Stimulated activated CD4-positive, alpha-beta T cell treated with anti-CD3 and anti-CD28 coated beads, TNF-alpha, amount 100 ng/mL, for 24 hours (primary cell): ENCODE results near the gene RSPH10B.
A peak's percentile ranks its signal among the peaks of the same experiment; 100 is the strongest.
"Not testable (repeated sequence)": the region's sequence is repeated elsewhere in the genome, so short reads cannot be mapped to it uniquely, and the experiment has no call there.

Experiments
- DNase-seq, 3 experiments: peaks; one replicate each; pipeline ENCODE4 v3.0.0-alpha.2; 2020; ENCODE audit warnings: low read depth in 3 of 3

RSPH10B gene

DNA sequence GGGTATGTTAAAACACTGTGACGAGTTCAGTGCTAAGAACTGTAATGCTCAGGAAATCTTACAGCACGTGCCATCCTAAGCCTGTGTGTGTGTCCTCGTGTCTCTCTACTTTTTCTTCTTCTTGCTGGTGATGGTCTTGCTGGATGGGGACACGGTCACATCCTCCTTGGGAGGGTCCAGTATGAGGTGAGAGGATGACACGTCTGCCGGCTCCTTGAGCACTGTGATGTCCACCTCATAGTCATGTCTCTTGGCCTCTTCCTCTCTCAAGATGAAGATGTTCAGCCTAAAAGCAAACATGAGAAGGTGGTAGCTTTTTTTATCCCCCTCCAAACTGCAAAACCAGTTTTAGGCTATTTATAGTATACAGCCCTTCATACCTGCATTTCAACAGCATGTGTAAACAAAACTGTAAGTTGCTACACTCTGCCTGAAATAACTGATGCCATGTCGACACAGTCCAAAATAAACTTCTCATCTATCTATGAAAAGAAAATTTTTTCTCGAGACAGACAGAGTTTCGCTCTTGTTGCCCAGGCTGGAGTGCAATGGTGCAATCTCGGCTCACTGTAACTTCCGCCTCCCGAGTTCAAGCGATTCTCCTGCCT lies 44.1 kb downstream of the RSPH10B start:
- not testable (repeated sequence) for DNase-seq

DNA sequence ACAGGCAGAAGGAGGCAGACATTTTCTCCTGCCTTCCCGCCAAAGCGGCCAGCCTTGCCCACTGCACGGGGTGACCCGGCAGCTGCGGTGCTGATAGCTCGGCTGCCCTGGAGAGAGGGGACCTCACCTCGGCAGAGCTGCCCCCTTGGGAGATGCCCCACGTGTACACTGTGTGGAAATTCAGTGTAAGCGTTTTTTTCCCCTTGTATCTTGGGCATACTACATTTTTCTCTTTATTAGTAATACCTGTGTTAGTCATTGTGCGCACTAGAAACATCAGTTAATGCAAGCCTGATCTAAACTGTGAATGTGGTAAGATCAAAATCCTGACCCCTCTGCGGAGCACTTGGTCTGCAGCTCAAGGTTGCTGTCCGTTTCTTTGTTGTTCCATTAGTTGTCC lies 45.9 kb downstream of the RSPH10B start:
- DNase-seq = not testable (repeated sequence)

DNA sequence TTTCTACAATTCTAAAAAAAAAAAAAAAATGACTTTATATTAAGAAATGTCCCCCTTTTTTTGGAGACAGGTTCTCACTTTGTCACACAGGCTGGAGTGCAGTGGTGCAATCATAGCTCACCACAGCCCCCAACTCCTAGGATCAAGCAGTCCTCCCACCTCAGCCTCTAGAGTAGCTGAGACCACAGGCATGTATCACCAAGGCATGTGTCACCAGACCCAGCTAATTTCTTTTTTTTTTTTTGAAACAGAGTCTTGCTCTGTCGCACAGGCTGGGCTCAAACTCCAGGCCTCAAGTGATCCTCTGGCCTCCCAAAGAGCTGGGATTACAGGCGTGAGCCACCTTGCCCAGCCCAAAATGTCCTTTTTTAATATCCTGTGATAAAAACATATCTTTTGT lies 46.3 kb downstream of the RSPH10B start:
- not testable (repeated sequence) for DNase-seq

- DNase-seq = not testable (repeated sequence)
Measured at GRCh38 chr7:5916529-5916928, 54.0 kb downstream of the RSPH10B start.

DNA sequence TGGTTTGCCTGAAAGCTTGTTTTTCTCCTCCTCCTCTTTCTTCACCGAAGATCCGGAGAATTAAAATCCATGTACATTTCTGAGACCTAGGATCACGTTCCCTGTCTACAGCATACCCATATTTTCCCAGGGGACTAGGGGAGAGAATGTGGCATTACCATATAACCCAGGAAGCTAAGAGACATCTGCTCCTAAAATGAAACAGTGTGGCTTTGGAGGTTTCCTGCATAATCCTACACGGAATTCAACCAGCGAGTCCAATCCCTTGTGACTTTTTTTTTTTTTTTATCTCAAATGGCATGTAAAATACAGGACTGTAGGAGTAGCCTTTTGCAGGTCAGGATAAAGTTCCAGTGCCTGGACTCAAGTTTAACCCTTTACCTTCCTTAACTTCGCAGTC lies 61.7 kb downstream of the RSPH10B start:
- DNase-seq = not testable (repeated sequence)

GRCh38 chr7:5904726-5905125 lies 65.8 kb downstream of the RSPH10B start:
- DNase-seq = not testable (repeated sequence)

DNA sequence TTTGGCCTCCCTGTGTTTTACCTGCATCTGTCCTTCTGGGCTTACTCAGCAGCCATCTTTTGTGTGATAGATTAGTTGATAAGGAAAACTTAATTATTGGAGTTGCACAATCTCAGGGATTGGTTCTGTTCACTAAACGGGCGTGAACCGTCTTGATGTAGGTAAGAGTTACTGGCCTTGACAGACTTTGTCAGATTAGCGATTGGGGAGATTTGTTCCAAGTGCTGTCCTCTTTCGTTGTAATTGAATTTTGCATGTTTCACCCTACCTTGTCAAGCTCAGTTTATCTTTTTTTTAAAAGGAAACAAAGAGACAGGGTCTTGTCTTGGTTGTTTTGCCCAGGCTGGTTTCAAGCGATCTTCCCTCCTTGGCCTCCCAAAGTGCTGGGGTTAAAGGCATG lies 67.5 kb downstream of the RSPH10B start:
- not testable (repeated sequence) for DNase-seq

GRCh38 chr7:5898480-5899224 lies 71.8 kb downstream of the RSPH10B start, which contains the start of gene CCZ1:
TSS of gene CCZ1 (plus strand) at chr7:5898733. CDS start at chr7:5898800, 67 bp downstream.
- peak; percentile 4 to 83 (median 76) for DNase-seq

DNA sequence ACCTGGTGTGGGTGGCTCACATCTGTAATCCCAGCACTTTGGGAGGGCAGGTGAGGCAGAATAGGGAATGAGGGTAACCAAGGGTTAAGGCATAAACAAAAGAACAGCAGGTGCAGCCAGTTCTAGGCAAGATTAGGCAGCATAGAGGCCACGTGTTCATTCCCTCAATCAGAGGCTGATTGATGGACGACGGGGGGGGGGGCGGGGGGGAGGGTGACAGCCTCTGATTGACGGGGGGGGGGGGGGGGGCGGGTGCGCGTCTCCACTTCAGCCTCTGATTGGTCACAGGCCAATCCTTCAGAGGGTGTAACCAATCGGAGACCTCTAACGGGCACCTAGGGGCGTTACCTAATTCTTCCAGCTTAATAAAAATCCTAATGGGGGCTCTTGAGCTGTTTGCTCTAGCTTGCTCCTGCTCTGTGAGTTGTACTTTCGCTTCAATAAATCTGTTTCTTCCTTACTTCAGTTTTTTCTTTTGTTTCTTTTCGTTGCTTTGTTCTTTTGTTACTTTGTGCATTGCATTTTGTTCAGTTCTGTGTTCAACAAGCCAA lies 73.0 kb downstream of the RSPH10B start:
- not testable (repeated sequence) for DNase-seq

- DNase-seq = no peak
Measured at GRCh38 chr7:5892498-5892897, 78.0 kb downstream of the RSPH10B start.

DNA sequence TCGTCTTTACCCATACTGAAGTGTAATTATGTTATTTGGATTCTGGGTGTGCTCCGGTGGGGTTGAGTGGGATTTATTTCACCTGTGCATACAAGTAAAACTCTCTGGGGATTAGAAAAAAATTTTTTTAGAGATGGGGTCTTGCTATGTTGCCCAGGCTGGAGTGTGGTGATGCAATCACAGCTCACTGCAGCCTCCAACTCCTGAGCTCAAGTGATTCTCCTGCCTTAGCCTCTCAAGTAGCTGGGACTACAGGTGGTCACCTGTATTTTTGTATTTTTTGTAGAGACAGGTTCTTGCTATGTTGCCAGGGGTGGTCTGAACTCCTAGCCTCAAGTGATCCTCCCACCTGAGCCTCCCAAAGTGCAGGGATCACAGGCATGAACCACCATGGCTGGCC lies 80.2 kb downstream of the RSPH10B start:
- DNase-seq = not testable (repeated sequence)

GRCh38 chr7:5888021-5888420 lies 82.5 kb downstream of the RSPH10B start:
- DNase-seq = not testable (repeated sequence)

DNA sequence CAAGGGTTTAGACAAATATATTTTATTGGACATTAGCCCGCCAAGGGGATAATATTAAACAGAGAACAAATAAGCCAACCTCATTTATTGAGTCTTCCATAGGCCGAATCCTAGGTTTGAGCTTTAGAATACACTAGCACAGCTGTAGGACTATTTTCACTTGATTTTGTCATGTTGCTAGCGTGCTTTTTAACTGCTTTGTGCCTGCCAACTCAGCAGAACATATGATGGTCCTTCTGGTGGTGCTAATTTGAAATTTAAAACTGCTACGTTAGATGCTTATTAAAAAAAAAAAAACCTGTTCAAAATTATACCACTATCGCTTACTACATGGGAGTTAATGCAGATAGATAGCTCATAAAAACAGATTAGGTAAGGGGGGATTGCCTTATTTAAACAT lies 86.1 kb downstream of the RSPH10B start:
- DNase-seq = not testable (repeated sequence)

DNA sequence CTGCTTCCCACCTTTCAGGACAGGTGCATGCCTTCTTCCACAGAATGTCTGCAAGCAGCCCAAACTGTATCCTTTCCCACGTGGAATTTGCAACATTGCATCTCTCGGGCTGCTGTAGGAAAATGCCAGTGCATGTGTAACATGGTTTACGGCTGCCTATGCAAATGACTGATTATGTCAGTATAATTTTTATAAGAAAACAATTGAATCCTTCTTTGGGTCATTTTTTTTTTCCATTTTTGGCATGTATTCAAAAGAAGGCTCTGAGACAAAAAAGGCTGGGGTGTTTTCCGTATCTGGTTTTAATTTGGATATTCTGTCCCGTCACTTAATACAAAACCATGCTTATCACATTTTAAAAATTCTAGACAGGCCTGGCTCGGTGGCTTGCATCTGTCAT lies 90.4 kb downstream of the RSPH10B start:
- not testable (repeated sequence) for DNase-seq

DNA sequence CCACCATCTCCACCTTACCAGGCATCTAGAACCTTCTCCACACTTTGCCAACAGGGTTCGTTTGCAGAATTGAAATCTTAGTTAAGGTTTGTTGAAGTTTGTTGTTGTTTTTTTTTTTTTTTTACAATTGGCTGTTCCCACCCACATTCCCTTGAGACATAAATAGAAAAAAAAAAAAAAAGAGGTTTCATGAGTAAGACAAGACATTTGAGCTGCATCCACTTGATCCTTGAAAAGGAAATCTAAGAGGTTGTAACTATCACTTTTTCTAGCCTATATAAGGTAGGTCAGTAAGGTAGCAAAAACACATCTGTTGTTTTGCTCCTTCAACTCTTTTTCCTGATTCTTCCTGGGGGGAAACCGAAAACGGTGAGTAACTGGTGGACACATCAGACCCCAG lies 90.9 kb downstream of the RSPH10B start:
- not testable (repeated sequence) for DNase-seq
